HepG2 (cell line): Measurements from ENCODE around the gene TCEAL9. TPM values are rescaled to one million over a fixed set of nuclear protein-coding genes. Genes with fewer than 3 reads are reported as not detected.

Experiments used
- DMAP1 ChIP-seq: IDR thresholded peaks from 2 replicates; pipeline ENCODE4 v1.6.1; 2016
- EEA1 ChIP-seq: sonication (generic); formaldehyde crosslinking; IDR thresholded peaks from 2 replicates; pipeline ENCODE4 v1.5.1; 2020; ENCODE audit warnings: mild to moderate bottlenecking, missing genetic modification reagents, borderline replicate concordance
- PCBP2 ChIP-seq: fragments of 200-400 bp; formaldehyde crosslinking; optimal IDR thresholded peaks from 2 replicates; pipeline ENCODE3; 2018; ENCODE audit warnings: low read length, low read depth; ENCODE audit not compliant: poor library complexity, severe bottlenecking
- PHF20 ChIP-seq: sonication (generic); formaldehyde crosslinking; IDR thresholded peaks from 2 replicates; pipeline ENCODE4 v1.5.0; 2020; ENCODE audit warnings: mild to moderate bottlenecking, missing genetic modification reagents
- PLRG1 ChIP-seq: fragments of 450-650 bp; conservative IDR thresholded peaks from 2 replicates; pipeline ENCODE4 v1.6.1; 2016
- POLR2A ChIP-seq, 2 experiments: IDR thresholded peaks; 2 replicates each; pipeline ENCODE4 v1.6.1; 2011; ENCODE audit warnings: low read depth in 2 of 2, low read length in 2 of 2, mild to moderate bottlenecking in 1 of 2, moderate library complexity in 1 of 2; ENCODE audit not compliant: insufficient read depth in 1 of 2
- ZEB1 ChIP-seq: IDR thresholded peaks from 2 replicates; pipeline ENCODE4 v1.6.1; 2012; ENCODE audit warnings: mild to moderate bottlenecking, low read depth, inconsistent platforms; ENCODE audit not compliant: insufficient replicate concordance
- ZFP82 ChIP-seq: sonication (generic); formaldehyde crosslinking; IDR thresholded peaks from 2 replicates; pipeline ENCODE4 v1.5.1; 2020; ENCODE audit warnings: mild to moderate bottlenecking, missing genetic modification reagents, borderline replicate concordance
- ZNF547 ChIP-seq: sonication (generic); formaldehyde crosslinking; IDR thresholded peaks from 2 replicates; pipeline ENCODE4 v1.5.1; 2020; ENCODE audit warnings: mild to moderate bottlenecking, missing genetic modification reagents
- ZNF713 ChIP-seq: sonication (generic); formaldehyde crosslinking; IDR thresholded peaks from 2 replicates; pipeline ENCODE4 v1.4.0; 2020; ENCODE audit warnings: mild to moderate bottlenecking, missing genetic modification reagents
- ZNF879 ChIP-seq: sonication (generic); formaldehyde crosslinking; IDR thresholded peaks from 2 replicates; pipeline ENCODE4 v1.8.1; 2023; ENCODE audit warnings: missing genetic modification reagents
- polyA plus RNA-seq, 8 experiments: library from polyadenylated mRNA; depleted of rRNA in 3 of 8; stranded (reverse) in 7 of 8; unstranded in 1 of 8; fragments of >200 nt; fragmentation: Illumina TruSeq in 4 of 8; extraction: Trizol in 4 of 8; gene quantifications; 2 replicates each; pipeline versions ENCODE4 v1.2.1 to v1.2.3, GENCODE V29; 2011 to 2016; ENCODE audit warnings: low read depth in 4 of 8, missing spikeins in 1 of 8, mixed read lengths in 1 of 8; ENCODE audit not compliant: insufficient read depth in 1 of 8
- total RNA-seq, 5 experiments: library from RNA; depleted of rRNA; stranded (reverse); fragments of >200 nt; fragmentation: Illumina TruSeq; extraction: Trizol; gene quantifications; 2 replicates each; pipeline ENCODE4 v1.2.3, GENCODE V29; 2016; ENCODE audit warnings: low read depth in 1 of 5
- TF ChIP-seq, protein P1 (sequence below): sonication (generic); formaldehyde crosslinking; IDR thresholded peaks from 2 replicates; pipeline ENCODE4 v1.5.1; 2020; ENCODE audit warnings: mild to moderate bottlenecking, missing genetic modification reagents, moderate library complexity
- TF ChIP-seq, protein P2 (sequence below): sonication (generic); formaldehyde crosslinking; conservative IDR thresholded peaks from 2 replicates; pipeline ENCODE4 v1.8.1; 2023; ENCODE audit warnings: missing genetic modification reagents
- TF ChIP-seq, protein P3 (sequence below): sonication (generic); formaldehyde crosslinking; IDR thresholded peaks from 2 replicates; pipeline ENCODE4 v1.5.0; 2020; ENCODE audit warnings: mild to moderate bottlenecking, missing genetic modification reagents
- TF ChIP-seq, protein P4 (sequence below): sonication (generic); formaldehyde crosslinking; conservative IDR thresholded peaks from 2 replicates; pipeline ENCODE4 v1.4.0; 2020; ENCODE audit warnings: mild to moderate bottlenecking, missing genetic modification reagents, moderate library complexity
- TF ChIP-seq, protein P5 (sequence below): sonication (generic); formaldehyde crosslinking; IDR thresholded peaks from 2 replicates; pipeline ENCODE4 v1.4.0; 2020; ENCODE audit warnings: missing genetic modification reagents

Gene TCEAL9
- total and polyA plus RNA-seq, 2 of the 13 experiments (the other 11 are each of a cell fraction or from before 2014, with no cell fraction given), result 15.8 to 45.8 TPM

DNA sequence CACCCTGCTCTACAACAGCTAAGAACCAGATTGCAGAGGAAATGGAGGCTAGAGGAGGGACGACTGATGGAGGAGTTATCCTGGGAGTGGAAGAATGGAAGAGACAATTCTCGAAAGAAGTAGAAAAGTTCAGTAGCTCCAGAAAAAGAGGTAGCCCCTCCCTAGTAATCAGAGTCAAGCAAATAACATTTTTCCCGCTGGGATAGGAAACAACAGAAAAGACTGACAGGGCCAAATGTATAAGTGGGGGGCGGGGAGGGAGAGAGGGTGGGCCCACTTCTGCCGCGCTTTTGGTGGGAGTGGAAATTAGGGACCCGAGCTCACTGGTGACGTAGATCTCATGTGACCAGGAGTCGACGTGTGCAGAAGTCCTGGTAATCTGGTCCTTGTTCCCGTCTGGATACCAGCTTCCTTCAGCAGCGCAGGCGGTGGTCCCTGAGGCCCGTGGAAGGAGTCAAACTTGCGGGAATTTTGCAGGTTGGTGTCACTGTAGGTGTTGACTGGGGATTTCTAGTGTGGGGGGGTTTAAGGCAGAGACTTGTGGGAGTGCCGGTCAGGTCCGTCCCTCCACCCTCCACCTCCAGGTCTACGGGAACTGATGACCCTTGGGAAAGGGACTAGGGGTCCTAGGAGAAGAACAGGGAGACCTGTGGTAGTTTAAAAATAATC is at the start of gene TCEAL9 (continued):
- TF ChIP-seq, protein P1, sequence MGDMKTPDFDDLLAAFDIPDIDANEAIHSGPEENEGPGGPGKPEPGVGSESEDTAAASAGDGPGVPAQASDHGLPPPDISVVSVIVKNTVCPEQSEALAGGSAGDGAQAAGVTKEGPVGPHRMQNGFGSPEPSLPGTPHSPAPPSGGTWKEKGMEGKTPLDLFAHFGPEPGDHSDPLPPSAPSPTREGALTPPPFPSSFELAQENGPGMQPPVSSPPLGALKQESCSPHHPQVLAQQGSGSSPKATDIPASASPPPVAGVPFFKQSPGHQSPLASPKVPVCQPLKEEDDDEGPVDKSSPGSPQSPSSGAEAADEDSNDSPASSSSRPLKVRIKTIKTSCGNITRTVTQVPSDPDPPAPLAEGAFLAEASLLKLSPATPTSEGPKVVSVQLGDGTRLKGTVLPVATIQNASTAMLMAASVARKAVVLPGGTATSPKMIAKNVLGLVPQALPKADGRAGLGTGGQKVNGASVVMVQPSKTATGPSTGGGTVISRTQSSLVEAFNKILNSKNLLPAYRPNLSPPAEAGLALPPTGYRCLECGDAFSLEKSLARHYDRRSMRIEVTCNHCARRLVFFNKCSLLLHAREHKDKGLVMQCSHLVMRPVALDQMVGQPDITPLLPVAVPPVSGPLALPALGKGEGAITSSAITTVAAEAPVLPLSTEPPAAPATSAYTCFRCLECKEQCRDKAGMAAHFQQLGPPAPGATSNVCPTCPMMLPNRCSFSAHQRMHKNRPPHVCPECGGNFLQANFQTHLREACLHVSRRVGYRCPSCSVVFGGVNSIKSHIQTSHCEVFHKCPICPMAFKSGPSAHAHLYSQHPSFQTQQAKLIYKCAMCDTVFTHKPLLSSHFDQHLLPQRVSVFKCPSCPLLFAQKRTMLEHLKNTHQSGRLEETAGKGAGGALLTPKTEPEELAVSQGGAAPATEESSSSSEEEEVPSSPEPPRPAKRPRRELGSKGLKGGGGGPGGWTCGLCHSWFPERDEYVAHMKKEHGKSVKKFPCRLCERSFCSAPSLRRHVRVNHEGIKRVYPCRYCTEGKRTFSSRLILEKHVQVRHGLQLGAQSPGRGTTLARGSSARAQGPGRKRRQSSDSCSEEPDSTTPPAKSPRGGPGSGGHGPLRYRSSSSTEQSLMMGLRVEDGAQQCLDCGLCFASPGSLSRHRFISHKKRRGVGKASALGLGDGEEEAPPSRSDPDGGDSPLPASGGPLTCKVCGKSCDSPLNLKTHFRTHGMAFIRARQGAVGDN, result peak; percentile 32; the same call in 1 of the 2 replicates
- TF ChIP-seq EEA1 (CRISPR knock-in tag) (no peak), ZEB1 (no peak), DMAP1 (CRISPR knock-in tag) (peak; percentile 33; the same call in 1 of the 2 replicates), ZNF713 (CRISPR knock-in tag) (no peak), ZNF879 (no peak), PLRG1 (no peak), ZFP82 (CRISPR knock-in tag) (no peak), ZNF547 (no peak), PHF20 (CRISPR knock-in tag) (0 out of 2 replicates have a peak, but pooled peaks have one; percentile 28), POLR2A (IDR thresholded peaks at IDR 0.05; ENCODE audit: insufficient read depth in 1 of 2, low read depth in 2 of 2, low read length in 2 of 2) (peak in 1 of 2 experiments; percentile 70; a peak in 2 of 4 replicates), PCBP2 (no peak)
- TF ChIP-seq, protein P2, sequence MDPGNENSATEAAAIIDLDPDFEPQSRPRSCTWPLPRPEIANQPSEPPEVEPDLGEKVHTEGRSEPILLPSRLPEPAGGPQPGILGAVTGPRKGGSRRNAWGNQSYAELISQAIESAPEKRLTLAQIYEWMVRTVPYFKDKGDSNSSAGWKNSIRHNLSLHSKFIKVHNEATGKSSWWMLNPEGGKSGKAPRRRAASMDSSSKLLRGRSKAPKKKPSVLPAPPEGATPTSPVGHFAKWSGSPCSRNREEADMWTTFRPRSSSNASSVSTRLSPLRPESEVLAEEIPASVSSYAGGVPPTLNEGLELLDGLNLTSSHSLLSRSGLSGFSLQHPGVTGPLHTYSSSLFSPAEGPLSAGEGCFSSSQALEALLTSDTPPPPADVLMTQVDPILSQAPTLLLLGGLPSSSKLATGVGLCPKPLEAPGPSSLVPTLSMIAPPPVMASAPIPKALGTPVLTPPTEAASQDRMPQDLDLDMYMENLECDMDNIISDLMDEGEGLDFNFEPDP, result no peak
- TF ChIP-seq, protein P3, sequence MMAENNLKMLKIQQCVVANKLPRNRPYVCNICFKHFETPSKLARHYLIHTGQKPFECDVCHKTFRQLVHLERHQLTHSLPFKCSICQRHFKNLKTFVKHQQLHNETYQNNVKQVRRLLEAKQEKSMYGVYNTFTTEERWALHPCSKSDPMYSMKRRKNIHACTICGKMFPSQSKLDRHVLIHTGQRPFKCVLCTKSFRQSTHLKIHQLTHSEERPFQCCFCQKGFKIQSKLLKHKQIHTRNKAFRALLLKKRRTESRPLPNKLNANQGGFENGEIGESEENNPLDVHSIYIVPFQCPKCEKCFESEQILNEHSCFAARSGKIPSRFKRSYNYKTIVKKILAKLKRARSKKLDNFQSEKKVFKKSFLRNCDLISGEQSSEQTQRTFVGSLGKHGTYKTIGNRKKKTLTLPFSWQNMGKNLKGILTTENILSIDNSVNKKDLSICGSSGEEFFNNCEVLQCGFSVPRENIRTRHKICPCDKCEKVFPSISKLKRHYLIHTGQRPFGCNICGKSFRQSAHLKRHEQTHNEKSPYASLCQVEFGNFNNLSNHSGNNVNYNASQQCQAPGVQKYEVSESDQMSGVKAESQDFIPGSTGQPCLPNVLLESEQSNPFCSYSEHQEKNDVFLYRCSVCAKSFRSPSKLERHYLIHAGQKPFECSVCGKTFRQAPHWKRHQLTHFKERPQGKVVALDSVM (CRISPR knock-in tag), result no peak
- TF ChIP-seq, protein P4, sequence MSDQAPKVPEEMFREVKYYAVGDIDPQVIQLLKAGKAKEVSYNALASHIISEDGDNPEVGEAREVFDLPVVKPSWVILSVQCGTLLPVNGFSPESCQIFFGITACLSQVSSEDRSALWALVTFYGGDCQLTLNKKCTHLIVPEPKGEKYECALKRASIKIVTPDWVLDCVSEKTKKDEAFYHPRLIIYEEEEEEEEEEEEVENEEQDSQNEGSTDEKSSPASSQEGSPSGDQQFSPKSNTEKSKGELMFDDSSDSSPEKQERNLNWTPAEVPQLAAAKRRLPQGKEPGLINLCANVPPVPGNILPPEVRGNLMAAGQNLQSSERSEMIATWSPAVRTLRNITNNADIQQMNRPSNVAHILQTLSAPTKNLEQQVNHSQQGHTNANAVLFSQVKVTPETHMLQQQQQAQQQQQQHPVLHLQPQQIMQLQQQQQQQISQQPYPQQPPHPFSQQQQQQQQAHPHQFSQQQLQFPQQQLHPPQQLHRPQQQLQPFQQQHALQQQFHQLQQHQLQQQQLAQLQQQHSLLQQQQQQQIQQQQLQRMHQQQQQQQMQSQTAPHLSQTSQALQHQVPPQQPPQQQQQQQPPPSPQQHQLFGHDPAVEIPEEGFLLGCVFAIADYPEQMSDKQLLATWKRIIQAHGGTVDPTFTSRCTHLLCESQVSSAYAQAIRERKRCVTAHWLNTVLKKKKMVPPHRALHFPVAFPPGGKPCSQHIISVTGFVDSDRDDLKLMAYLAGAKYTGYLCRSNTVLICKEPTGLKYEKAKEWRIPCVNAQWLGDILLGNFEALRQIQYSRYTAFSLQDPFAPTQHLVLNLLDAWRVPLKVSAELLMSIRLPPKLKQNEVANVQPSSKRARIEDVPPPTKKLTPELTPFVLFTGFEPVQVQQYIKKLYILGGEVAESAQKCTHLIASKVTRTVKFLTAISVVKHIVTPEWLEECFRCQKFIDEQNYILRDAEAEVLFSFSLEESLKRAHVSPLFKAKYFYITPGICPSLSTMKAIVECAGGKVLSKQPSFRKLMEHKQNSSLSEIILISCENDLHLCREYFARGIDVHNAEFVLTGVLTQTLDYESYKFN (CRISPR knock-in tag), result no peak
- TF ChIP-seq, protein P5, sequence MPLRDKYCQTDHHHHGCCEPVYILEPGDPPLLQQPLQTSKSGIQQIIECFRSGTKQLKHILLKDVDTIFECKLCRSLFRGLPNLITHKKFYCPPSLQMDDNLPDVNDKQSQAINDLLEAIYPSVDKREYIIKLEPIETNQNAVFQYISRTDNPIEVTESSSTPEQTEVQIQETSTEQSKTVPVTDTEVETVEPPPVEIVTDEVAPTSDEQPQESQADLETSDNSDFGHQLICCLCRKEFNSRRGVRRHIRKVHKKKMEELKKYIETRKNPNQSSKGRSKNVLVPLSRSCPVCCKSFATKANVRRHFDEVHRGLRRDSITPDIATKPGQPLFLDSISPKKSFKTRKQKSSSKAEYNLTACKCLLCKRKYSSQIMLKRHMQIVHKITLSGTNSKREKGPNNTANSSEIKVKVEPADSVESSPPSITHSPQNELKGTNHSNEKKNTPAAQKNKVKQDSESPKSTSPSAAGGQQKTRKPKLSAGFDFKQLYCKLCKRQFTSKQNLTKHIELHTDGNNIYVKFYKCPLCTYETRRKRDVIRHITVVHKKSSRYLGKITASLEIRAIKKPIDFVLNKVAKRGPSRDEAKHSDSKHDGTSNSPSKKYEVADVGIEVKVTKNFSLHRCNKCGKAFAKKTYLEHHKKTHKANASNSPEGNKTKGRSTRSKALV (CRISPR knock-in tag), result no peak
